PFSK-1 (cell line): ENCODE measurements around the gene KMT2E.

ENCODE experiments used
- FOXP2 ChIP-seq: optimal IDR thresholded peaks from 2 replicates; pipeline ENCODE3; 2011; ENCODE audit warnings: borderline replicate concordance, control low read depth, inconsistent platforms; ENCODE audit not compliant: insufficient read depth; ENCODE audit errors: extremely low read length, extremely low read depth
- POLR2AphosphoS5 ChIP-seq: IDR thresholded peaks from 2 replicates; pipeline ENCODE4 v1.6.1; 2012; ENCODE audit warnings: low read depth, mild to moderate bottlenecking, control low read depth, low read length, moderate library complexity
- SIN3A ChIP-seq: IDR thresholded peaks from 2 replicates; pipeline ENCODE4 v1.6.1; 2012; ENCODE audit warnings: mild to moderate bottlenecking, low read length, moderate library complexity, borderline replicate concordance; ENCODE audit not compliant: insufficient read depth
- TAF1 ChIP-seq: IDR thresholded peaks from 2 replicates; pipeline ENCODE4 v1.6.1; 2012; ENCODE audit warnings: low read length, control low read depth, borderline replicate concordance; ENCODE audit not compliant: insufficient read depth
- TF ChIP-seq, protein P1 (sequence below), 2 experiments: IDR thresholded peaks; 2 replicates each; pipeline versions ENCODE4 v1.6.1 to v1.8.0; 2011 to 2012; ENCODE audit warnings: low read depth in 2 of 2, low read length in 2 of 2, control low read depth in 1 of 2, inconsistent platforms in 1 of 2, mild to moderate bottlenecking in 1 of 2, moderate library complexity in 1 of 2; ENCODE audit not compliant: insufficient read depth in 1 of 2

Gene KMT2E

DNA sequence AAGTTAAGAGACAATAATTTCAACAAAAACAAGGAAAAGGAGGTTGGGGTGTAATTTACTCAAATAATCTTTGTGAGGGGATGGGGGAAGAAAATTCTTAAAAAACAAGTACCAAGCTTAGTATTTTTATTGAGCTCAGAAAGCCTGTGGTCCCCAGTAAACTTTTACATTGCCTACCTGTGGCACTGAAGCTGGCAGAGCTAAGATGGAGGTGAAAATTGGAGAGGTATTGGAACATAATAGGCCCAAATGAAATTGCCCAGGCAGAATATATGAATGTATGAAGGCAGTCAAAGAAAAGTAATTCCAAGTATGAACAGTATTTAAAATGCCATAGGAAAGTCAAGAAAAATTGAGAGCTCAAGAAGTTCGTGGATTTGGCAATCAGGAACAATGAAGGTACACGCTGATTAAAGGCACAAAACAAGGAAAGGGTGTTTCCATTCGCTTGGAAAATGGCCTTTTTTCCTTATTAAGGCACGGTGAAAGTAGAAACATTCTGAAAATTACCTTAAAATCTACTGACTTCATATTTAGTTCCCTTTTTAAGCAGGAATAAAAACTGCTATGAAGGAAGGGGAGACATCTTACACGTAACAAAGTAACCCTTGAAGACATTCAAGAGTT lies 3.4 kb upstream of the KMT2E start:
- no peak for TF ChIP-seq POLR2AphosphoS5
- TF ChIP-seq, protein P1, sequence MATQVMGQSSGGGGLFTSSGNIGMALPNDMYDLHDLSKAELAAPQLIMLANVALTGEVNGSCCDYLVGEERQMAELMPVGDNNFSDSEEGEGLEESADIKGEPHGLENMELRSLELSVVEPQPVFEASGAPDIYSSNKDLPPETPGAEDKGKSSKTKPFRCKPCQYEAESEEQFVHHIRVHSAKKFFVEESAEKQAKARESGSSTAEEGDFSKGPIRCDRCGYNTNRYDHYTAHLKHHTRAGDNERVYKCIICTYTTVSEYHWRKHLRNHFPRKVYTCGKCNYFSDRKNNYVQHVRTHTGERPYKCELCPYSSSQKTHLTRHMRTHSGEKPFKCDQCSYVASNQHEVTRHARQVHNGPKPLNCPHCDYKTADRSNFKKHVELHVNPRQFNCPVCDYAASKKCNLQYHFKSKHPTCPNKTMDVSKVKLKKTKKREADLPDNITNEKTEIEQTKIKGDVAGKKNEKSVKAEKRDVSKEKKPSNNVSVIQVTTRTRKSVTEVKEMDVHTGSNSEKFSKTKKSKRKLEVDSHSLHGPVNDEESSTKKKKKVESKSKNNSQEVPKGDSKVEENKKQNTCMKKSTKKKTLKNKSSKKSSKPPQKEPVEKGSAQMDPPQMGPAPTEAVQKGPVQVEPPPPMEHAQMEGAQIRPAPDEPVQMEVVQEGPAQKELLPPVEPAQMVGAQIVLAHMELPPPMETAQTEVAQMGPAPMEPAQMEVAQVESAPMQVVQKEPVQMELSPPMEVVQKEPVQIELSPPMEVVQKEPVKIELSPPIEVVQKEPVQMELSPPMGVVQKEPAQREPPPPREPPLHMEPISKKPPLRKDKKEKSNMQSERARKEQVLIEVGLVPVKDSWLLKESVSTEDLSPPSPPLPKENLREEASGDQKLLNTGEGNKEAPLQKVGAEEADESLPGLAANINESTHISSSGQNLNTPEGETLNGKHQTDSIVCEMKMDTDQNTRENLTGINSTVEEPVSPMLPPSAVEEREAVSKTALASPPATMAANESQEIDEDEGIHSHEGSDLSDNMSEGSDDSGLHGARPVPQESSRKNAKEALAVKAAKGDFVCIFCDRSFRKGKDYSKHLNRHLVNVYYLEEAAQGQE (IDR thresholded peaks at IDR 0.05; ENCODE audit: insufficient read depth in 1 of 2, low read depth in 2 of 2, low read length in 2 of 2) = no peak
- no peak for TF ChIP-seq SIN3A
- TF ChIP-seq TAF1 = no peak
- TF ChIP-seq FOXP2 = no peak

DNA sequence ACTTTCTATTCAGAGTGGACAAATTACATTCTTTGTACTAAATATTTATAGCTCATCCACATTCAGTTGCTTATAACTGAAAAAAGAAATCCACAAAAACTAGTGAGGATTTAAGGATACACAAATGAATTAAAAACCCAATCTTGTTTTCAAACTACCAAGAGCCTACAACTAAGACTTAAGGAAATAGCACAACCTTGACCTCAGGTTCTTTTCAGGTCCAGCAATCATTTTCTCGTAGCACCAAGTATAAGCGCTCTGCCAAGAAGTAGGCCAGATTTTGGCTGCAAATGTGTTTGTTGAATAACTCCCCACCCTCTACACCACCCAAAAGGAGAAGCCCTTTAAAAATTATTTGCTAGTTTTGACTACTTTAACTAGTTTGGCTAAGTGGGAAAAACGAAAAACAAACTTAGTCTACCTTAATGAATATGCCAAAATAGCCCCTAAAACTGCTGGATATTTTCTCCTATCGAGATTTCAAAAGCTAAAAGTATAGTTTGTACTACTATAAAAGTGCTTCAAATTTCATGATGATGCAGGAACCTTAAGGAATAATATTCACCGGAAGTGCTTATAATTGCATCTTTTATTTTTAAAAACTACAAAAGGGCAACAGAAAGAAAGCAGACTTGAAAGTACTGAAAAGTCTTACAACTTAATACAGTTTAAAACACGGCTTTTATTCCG lies 2.7 kb upstream of the KMT2E start:
- TF ChIP-seq POLR2AphosphoS5 = no peak
- TF ChIP-seq, protein P1 (IDR thresholded peaks at IDR 0.05; ENCODE audit: insufficient read depth in 1 of 2, low read depth in 2 of 2, low read length in 2 of 2) = no peak
- no peak for TF ChIP-seq SIN3A
- no peak for TF ChIP-seq FOXP2
- no peak for TF ChIP-seq TAF1

DNA sequence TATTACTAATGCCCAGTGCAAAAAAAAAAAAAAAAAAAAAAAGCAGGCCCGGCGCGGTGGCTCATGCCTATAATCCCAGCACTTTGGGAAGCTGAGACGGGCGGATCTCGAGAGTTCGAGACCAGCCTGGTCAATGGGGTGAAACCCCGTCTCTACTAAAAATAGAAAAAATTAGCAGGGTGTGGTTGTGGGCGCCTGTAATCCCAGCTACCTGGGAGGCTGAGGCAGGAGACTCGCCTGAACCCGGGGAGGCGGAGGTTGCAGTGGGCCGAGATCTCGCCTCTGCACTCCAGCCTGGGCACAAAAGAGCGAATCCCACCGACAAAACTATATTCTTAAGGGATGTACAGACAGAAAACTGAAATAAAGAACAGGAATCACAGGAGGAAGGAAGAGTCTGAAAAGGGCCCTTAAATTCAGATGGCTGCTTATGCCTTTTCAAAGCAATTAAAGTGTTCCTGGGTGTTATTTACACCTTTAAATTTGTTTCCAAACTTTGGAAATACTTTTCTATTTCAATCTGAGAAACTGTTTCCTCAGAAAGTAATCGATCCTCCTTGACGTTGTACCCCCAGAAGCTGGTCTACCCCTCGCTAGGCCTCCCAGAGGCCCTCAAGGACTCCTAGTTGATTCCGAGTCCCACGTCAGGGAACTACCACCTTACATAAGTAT lies 2.0 kb upstream of the KMT2E start:
- TF ChIP-seq POLR2AphosphoS5 (no peak), SIN3A (no peak), TAF1 (no peak), FOXP2 (no peak)
- TF ChIP-seq, protein P1 (IDR thresholded peaks at IDR 0.05; ENCODE audit: insufficient read depth in 1 of 2, low read depth in 2 of 2, low read length in 2 of 2) = no peak

DNA sequence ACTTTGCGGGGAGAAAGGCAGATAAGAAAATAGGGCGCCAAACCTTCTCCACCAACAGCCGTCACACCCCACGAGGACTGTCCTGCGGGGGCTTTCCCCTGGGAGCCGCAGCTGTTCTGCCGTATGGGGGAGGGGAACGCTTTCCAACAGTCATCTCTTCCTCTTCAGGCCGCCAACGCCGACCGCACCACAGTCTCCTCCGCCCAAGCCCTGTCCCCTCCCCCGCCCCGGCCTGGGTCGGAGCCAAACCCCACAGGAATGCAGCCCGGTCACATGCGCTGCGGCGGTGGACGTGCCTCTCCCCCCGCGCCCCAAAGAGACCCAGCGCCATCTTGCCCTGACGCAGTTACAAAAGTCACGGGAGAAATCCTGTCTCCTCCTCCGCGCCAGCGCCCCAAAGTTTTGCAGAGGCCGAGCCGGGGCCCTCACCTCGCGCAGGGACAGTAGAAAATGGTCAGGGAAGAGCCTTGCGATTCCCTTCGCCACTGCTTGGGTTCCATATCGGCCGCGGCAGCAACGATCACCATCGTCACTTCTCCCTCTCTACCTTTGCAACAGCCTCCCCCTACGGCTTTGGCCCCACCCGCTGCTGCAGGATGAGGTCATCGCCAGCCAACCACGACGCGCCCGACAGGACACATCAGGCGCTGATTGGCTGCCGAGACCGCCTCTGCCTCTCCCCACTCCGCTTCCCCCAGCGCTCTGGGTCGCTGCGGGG lies 1.3 kb upstream of the KMT2E start:
- TF ChIP-seq POLR2AphosphoS5 (peak; percentile 88), FOXP2 (peak; percentile 94), TAF1 (0 out of 2 replicates have a peak, but pooled peaks have one; percentile 28), SIN3A (peak; percentile 85; the same call in 1 of the 2 replicates)
- TF ChIP-seq, protein P1 (IDR thresholded peaks at IDR 0.05; ENCODE audit: insufficient read depth in 1 of 2, low read depth in 2 of 2, low read length in 2 of 2) = 0 out of 4 replicates have a peak, but pooled peaks of 1 of the 2 experiments have one; percentile 13
